Measurements from ENCODE around the gene RPTOR.
A peak's percentile ranks its signal among the peaks of the same experiment; 100 is the strongest.
"Not testable (repeated sequence)": the region's sequence is repeated elsewhere in the genome, so short reads cannot be mapped to it uniquely, and the experiment has no call there.

RPTOR gene

GRCh38 chr17:80544655-80545498, at the start of gene RPTOR:
Gene RPTOR (plus strand): TSS chr17:80544838. CDS start chr17:80545630, 792 bp downstream.
- DNase-seq = peak; percentile 56

DNA sequence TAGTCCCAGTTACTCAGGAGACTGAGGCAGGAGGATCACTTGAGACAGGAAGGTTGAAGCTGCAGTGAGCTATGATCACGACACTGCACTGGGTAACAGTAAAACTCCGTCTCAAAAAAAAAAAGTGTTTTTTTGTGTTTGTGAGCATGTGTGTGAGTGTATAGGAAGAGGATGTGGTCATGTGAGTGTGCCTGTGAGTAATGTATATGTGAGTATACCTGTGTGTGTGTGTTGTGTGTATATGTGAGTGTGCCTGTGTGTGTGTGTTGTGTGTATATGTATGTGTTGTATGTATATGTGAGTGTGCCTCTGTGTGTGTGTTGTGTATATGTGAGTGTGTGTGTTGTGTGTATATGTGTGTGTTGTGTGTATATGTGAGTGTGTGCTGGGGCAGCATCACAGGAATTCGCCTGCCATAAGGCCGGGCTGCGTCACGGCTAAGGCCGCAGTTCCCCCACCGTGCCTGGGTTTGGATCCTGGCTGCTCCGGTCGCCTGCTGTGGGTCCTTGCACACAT, 46.9 kb upstream of the RPTOR start:
- DNase-seq = no peak

DNA sequence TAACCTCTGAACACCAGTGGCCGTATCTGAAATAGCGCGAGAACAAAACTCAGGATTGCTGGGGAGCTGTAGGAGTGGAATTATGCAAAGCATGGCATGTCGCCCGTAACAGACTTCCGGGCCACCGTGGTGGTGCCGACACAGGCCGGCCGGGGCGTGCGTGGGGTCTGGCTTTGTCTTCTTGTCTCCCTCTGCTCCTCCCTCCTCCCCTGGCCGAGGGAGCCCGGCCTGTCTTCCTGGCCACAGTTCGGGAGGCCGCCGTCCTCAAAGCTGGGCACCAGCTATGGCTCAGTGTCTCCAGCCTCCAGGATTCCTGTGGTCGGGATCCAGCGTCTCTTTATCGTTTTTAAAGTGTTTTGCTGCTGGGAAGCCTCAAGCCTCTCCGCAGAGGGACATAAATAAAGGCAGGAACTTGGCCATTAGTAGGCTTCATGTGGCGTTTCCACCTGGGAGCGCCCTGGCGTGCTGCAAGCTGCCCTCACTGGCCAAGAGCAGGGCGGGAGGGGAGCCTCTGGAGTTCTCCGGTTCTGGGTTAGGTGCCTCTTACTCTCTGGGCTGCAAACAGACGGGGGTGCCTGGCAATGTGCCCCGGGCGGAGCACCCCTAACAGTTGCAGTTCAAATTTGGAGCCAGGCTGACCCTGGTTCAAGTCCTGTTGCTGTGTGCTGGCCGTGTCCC, 46.3 kb upstream of the RPTOR start:
- DNase-seq = no peak

DNA sequence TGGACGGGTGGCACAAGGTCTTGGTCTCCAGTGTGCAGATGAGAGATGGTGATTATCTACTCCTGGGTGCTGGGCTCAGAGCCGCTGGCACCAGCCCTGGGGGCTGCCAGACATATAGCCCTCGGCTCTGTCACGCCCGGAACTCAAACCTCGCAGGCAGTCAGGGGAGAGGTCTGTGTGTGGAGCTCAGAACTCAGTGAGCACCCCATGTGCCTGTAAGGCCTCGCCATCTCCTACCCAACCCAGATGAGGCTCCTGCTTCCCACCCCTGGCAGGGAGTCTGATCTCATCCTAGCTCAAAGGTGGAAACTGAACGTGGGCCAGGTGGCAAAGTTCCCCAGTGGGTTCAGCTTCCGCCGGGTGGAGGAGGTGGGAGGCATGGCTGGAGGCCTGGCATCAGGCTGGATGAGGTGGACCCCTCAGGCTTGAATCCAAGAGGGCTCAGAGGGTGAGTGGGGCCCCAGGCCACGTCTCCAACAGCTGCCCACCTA, 45.7 kb upstream of the RPTOR start:
- no peak for DNase-seq

GRCh38 chr17:80499560-80499959, 45.1 kb upstream of the RPTOR start:
- no peak for DNase-seq

- DNase-seq = no peak
Measured at GRCh38 chr17:80499961-80500665, 44.5 kb upstream of the RPTOR start.

DNA sequence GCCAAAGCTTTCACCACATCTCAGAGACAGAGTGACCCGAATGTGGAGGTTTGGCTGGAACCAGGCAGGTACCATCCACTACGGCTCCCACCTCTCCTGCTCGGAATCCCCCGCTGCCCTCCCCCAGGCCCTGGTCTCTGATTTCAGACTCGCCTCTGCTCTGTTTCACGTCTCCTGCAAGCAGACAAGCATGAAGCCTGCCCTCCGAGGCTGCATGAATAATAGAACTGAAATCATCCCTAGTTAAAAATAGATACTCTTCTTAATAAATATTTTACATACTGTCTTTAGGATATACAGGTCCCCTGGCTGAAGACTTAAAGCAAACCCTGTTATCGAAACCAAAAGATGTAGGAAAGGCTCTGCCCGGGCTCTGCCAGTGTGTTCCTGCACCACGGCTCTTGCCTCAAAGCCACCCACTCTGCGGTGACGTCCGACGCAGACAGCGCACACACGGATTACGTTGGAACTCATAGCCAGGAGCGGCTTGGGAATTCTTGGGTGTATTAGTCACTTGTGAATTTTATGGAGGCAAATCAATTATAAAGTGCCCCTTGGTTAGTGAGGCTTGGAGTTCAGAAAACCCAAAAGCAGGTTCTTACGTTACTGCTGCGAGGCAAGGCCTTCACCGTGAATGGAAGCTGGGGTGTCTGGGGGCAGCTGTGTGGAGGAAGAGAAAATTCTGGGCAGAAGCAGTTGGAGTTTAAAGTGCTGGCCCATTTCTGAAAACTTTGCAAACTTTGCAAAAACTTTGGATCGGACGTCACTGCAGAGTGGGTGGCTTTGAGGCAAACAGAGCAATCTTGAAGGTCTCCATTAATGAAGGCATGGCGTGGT, 42.7 kb upstream of the RPTOR start:
- no peak for DNase-seq

DNA sequence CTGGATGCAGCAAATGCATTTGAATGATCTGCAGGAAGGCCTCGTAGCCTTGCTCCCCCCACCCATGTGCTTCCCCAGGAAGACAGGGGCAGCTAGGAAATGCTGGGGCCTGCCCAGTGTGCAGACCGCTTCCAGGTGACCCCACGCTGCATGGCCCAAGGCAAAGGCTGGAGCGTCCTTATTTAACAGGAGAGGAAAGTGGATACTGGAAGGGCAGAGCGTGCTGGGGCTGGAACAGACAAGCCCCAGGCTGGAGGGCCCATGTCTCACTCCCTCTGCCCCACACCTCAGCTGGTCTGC, 42.1 kb upstream of the RPTOR start:
- no peak for DNase-seq

GRCh38 chr17:80503031-80503430, 41.6 kb upstream of the RPTOR start:
- no peak for DNase-seq

- no peak for DNase-seq
Measured at GRCh38 chr17:80503921-80504320, 40.7 kb upstream of the RPTOR start.

- no peak for DNase-seq
Measured at GRCh38 chr17:80504686-80505413, 39.8 kb upstream of the RPTOR start.

DNA sequence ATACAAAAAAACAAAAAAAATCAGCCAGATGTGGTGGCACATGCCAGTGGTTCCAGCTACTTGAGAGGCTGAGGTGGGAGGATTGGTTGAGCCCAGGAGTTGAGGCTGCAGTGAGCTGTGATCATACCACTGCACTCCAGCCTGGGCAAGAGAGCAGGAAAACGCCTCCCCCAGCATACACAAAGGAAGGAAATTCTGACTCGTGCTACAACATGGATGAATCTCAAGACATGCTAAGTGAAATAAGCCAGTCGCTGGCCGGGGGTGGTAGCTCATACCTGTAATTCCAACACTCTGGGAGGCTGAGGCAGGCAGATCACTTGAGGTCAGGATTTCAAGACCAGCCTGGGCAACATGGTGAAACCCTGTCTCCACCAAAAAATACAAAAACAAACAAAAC, 37.5 kb upstream of the RPTOR start:
- DNase-seq = not testable (repeated sequence)

GRCh38 chr17:80507965-80508364, 36.7 kb upstream of the RPTOR start:
- no peak for DNase-seq

- DNase-seq = no peak
Measured at GRCh38 chr17:80509311-80509710, 35.3 kb upstream of the RPTOR start.

DNA sequence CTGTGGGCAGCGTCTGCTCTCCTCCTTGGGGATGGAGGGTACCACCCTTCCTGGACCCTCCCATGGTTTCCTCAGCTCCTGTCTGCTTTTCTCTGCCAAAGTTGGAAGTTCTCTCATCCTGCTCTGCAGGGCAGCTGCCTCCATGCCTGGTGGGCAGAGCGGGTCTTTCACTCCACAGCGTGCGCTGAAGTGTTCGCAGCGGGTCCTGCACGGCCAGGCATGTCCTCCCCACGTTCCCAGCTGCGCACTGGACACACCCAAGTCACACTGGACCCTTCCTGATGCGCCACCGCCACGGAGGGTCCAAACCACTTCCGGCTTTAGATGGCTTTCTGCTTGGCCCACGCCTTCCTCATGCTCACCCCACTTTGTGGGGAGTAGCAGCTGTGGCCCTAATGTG, 34.5 kb upstream of the RPTOR start:
- DNase-seq = no peak

- no peak for DNase-seq
Measured at GRCh38 chr17:80510772-80511171, 33.9 kb upstream of the RPTOR start.

DNA sequence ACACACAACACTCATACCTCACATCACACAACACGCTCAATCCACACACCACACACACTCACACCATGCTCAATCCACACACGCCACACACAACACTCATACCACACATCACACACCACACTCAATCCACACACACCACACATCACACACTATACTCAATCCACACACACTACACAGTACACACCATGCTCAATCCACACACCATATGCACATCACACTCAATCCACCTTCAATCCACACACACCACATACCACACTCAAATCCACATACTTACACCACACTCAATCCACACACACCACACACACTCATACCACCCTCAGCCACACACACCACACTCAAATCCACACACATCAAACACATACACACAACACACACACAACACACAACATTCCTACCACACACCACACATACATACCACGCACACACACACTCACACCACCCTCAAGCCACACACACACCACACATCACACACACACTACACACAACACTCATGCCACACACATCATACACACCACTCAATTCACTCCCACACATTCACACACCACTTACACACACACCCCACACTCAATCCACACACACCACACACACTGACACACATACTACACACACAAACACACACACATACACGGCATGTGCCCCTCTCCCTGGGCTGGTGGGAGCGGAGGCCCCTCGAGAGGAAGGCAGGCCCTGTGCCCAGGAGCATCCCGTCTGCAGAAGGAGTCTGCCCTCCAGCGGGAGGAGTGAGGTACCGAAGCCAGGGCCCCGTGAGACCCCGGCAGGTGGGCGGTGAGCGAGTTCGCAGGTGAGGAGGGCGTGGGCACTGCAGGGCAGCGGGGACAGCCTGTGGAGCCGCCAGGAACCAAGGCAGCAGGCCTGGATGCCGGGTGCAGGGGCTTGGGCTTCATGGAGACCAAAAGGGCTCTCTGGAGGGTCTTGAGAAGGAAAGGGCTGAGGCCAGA, 33.1 kb upstream of the RPTOR start:
- DNase-seq = no peak

DNA sequence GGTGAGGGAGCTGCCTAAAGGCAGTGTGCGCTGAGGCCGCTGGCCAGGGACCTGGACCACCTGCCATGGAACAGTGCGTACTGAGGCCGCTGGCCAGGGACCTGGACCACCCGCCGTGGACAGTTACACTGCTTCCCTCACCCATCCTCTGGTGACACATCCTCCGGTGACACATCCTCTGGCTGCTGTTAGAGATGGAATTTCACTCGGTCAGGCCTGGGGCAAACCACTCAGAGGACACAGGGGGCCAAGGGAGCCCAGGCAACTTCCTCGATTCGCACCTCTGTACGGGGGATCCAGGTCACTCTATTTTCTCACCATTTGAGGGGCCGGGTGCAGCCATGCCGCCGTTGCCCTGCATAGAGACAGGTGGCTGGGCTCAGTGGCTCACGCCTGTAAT, 32.4 kb upstream of the RPTOR start:
- DNase-seq = no peak

DNA sequence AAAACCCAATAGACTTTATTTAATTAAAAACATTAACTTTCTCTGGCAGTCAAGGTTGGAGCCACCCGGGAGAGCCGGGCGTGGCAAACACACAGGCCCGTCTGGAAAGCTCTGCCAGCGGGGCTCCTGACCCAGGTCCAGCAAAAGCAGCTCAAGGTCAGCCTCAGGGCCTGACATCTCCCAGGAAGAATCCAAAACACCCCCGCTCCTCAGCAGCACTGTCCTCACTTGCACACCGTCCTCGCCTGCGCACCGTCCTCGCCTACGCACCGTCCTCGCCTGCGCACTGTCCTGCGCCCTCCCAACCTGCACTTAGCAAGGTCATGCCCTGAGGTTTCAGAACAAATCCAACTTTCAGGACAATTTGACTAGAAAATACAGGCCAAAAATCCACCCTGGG, 31.4 kb upstream of the RPTOR start:
- DNase-seq = no peak

DNA sequence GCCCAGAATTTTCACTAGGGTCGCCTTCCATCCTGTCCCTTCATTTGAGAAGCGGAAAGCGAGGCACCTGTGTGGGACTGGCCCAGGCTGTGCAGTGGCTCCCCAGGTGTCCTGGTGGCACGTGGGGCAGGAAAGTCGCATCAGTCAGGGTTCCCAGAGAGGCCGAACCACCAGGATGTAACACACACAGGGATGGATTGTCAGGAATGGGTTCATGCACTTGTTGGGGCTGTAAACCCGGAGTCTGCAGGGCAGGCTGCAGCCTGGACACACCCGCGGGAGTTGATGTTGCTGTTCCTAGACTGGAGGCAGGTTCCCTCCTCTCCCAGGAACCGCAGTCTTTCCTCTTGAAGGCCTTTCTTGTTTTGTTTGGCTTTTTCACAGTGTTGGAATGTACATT, 30.7 kb upstream of the RPTOR start:
- no peak for DNase-seq

Data from NCI-H2107 (cell line).